ENCODE data around the gene CEACAM16.
"Not testable (repeated sequence)": the region's sequence is repeated elsewhere in the genome, so short reads cannot be mapped to it uniquely, and the experiment has no call there.

The CEACAM16 gene

GRCh38 chr19:44704982-44705381 lies 6.0 kb downstream of the CEACAM16 start:
- DNase-seq = no peak

GRCh38 chr19:44705502-44706010 lies 6.6 kb downstream of the CEACAM16 start:
- DNase-seq = no peak

- DNase-seq = no peak
These were observed 7.7 kb downstream of the CEACAM16 start for GRCh38 chr19:44706506-44707236.

GRCh38 chr19:44707794-44708193 lies 8.8 kb downstream of the CEACAM16 start:
- no peak for DNase-seq

DNA sequence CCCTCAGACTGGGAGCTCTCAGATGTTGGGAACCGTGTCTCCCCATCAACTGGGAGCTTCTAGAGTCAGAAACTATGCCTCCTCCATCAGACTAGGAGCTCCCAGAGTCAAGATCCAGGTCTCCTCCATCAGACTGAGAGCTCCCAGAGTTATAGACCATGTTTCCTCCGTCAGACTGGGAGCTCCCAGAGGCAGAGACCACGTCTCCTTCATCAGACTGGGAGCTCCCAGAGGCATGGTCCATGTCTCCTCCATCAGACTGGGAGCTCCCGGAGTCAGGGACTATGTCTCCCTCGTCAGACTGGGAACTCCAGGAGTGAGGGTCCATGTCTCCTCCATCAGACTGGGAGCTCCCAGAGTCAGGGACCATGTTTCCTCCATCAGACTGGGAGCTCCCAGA lies 10.0 kb downstream of the CEACAM16 start:
- no peak for DNase-seq

DNA sequence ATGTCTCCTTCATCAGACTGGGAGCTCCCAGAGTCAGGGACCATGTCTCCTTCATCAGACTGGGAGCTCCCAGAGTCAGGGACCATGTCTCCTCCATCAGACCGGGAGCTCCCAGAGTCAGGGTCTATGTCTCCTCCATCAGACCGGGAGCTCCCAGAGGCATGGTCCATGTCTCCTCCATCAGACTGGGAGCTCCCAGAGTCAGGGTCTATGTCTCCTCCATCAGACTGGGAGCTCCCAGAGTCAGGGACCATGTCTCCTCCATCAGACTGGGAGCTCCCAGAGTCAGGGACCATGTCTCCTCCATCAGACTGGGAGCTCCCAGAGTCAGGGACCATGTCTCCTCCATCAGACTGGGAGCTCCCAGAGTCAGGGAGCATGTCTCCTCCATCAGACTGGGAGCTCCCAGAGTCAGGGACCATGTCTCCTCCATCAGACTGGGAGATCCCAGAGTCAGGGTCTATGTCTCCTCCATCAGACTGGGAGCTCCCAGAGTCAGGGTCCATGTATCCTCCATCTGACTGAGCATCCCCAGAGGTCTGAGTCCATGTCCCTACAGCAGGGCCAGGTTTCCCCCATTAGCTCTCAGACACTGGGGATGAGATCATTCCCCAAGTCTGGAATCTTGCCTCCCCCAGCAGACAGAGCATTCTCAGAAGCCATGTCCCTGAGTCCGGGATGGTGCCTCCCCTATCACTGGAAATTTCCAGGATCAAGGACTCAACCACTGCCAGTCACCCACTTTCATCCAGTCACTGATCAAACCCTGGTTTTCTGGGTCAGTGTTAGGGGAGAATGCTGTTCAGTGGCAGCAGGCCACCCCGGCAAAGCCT lies 10.7 kb downstream of the CEACAM16 start:
- not testable (repeated sequence) for DNase-seq

DNA sequence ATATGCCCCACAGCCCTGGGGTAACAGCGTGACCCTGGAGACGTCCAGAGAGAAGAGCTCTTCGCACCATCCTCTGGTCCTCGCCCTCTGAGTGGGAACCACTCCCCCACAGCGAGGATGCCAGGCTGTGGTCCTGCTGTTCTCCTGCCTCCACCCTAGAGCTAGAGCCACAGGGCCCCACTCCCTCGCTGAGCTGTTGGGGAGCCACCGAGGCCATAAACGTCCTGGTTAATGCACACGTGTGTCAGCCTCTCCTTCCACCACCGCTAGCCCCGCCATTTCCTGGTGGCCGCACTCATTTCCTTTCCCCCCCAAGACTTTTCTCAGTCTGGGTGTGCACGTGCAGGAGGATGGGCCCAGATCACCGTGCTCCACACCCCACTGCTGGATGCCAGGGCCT lies 11.5 kb downstream of the CEACAM16 start:
- DNase-seq = no peak

DNA sequence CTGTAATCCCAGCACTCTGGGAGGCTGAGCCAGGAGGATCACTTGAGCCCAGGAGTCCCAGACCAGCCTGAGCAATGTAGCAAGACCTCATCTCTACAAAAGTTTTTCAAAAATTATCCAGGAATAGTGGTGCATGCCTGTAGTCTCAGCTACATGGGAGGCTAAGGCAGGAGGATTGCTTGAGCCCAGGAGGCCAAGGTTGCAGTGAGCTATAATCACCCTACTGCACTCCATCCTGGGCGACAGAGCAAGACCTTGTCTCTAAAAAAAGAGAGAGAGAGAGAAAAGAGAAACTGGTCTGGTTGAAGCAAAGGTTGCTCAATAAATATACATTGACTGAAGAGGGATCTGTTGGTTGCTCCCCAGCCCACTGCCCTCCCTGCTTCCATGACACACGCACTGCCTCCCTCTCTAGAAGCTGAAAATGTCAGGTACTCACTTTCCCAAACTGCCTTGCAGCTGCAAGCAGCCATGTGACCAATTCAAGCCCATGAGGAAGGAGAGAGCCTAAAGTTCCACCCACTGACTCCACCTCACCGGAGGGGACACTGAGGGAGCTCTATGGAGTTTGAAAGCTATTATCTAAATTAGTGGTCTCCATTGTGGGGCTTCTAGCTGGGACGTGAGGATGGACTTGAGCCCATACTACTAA lies 14.0 kb downstream of the CEACAM16 start:
- peak; percentile 54 for DNase-seq

GRCh38 chr19:44714597-44715169 lies 15.7 kb downstream of the CEACAM16 start:
- no peak for DNase-seq

GRCh38 chr19:44717603-44718002 lies 18.7 kb downstream of the CEACAM16 start:
- DNase-seq = no peak

- DNase-seq = peak; percentile 24
These were observed 19.7 kb downstream of the CEACAM16 start for GRCh38 chr19:44718441-44719261.

DNA sequence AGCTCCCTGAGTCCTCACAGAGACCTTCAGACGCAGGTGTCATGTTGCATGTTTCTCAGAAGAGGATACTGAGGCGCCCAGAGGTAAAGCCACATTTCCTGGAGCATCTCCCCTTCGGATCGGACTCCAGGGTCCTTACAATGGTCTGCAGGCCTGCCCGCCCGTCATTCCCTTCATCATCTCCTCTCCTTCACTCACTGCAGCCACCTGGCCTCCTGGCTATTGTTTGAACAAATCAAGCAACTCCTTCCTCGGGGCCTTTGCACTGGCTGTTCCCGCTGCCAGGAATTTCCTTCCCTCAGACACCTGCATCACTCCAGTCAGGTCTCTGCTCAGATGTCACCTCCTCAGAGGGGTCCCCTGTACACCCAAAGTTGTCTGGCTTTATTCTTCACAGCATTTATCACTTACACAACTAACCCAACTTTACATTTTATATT lies 20.3 kb downstream of the CEACAM16 start:
- no peak for DNase-seq

- DNase-seq = not testable (repeated sequence)
These were observed 21.4 kb downstream of the CEACAM16 start for GRCh38 chr19:44720396-44720795.

DNA sequence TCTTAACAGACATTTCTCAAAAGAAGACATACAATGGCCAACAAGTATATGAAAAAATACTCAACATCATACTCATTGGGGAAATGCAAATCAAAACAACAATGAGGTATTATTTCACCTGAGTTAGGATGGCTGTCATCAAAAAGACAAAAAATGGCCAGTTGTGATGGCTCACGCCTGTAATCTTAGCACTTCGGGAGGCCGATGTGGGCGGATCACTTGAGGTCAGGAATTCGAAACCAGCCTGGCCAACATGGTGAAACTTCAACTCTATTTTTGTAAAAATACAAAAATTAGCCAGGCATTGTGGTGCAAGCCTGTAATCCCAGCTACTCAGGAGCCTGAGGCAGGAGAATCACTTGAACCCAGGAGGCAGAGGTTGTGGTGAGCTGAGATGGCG lies 22.0 kb downstream of the CEACAM16 start:
- no peak for DNase-seq

GRCh38 chr19:44721369-44721768 lies 22.4 kb downstream of the CEACAM16 start:
- not testable (repeated sequence) for DNase-seq

DNA sequence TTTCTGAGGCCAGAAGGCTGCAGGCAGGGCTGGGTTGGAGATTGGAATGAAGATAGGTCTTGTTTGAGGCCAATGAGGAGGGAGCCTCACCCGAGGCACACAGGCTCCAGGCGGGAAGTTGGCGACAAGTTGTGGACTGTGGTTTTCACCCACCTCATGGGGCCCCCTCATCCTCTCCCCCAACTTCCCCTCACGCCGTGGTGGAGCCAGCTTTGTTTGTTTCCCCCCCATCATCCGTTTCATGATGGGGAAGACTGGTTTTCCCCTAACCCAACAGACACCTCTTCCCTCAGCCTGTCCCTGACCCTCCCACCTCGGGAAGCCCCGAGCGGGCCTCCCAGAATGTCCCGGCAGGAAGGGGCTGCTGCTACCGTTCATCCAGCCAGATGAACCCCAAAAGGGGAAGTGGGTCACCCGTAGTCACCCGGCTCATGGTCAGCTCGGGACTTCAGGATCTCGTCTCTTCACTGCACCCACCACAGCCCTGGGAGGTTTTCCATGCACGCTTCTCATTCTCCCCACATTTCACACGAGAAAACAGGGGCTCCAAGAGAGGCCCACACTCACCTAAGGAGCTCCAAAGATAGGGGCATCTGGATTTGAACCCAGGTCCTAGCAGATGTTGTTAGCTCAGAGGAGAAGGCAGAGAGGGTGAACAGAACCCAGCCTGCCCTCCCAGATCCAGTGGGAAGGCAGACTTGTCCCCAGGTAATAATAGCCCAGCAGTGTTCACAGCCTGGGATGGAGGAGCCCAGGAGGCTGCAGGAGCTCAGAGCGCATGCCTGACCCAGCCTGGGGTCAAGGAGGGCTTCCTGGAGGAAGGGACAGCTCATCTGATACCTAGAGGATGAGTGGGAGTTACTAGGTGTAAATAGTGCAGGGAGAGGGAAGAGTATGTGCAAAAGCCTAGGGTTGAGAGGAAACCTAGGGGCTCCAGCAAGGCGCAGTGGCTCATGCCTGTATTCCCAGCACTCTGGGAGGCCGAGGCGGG lies 23.5 kb downstream of the CEACAM16 start:
- DNase-seq = peak; percentile 83

DNA sequence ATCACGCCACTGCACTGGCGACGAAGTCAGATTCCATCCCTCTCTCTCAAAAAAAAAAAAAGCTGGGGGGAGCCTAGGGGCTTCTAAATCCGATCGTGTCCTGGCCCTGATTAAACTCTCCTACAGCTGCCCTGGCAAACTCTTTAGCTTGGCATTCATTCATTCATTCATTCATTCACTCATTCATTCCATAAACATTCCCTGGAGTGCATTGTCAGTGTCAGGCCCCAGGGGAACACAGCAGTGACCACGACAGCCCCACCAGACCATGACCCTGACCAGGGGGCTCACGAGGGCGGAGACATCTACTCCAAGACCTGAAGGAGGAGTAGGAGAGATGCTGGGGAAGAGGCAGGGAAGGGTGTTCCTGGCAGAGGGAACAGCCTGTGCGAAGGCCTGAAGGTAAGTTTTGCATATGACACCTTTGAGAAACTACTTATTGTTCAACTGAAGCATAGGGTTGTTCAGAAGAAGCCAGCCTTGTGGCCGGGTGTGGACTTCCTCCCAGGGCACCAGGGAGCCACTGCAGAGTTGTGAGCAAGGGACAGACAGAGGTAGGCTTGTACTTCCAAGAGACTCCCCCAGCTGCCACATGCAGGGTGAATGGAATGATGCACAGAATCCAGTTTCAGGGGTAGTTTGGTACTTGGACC lies 24.5 kb downstream of the CEACAM16 start:
- no peak for DNase-seq

DNA sequence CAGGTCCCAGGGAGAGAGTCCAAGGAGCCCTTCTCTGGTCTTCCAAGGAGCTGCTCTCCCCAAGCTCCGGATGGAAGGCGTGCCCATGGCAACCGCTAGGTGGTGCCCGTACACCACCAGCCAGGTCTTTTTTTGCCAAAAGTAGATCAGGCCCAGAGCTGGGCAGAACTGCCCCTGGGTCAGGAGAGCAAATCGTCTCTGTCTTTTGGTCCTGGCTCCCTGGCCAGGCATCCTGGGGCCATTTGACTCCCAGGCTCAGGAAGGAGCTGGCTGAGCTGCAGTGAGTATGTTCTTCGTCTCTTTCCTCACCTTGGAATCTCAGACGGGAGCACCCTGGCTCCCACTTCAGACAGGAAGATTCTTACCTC lies 25.0 kb downstream of the CEACAM16 start:
- DNase-seq = peak; percentile 95

DNA sequence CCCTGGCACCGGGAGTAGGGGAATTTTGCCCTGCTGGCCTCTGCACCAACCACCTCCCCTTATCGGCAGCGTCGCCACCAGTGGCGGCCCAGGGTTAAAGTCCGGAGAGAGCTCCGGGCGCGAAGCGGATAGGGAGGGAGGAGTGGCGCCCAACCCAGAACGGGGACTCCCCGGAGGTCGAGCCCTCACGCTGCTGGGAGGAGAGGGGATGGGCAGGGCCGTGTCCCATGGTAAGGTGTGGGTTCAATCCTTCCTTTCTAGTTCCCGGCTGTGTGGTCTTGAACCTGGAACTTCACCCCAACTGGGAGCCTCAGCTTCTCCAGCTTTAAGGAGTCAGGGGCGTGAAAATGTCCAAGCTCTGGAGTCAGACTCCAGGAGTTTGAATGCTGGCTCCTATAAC lies 26.3 kb downstream of the CEACAM16 start:
- no peak for DNase-seq

- DNase-seq = no peak
These were observed 26.7 kb downstream of the CEACAM16 start for GRCh38 chr19:44725684-44726083.
